ENCODE data around the gene BPIFB2.

The BPIFB2 gene

GRCh38 chr20:33006776-33007375 lies 628 bp upstream of the BPIFB2 start:
- DNase-seq (ENCODE audit: low read depth), result no peak

GRCh38 chr20:33008336-33009213 lies 1.1 kb downstream of the BPIFB2 start:
- no peak for DNase-seq (ENCODE audit: low read depth)

- DNase-seq (ENCODE audit: low read depth), result no peak
Observed at GRCh38 chr20:33009214-33010132, 2.0 kb downstream of the BPIFB2 start.

GRCh38 chr20:33010133-33010504 lies 2.6 kb downstream of the BPIFB2 start:
- no peak for DNase-seq (ENCODE audit: low read depth)

GRCh38 chr20:33010674-33011449 lies 3.4 kb downstream of the BPIFB2 start:
- DNase-seq (ENCODE audit: low read depth), result no peak

GRCh38 chr20:33012327-33013189 lies 5.1 kb downstream of the BPIFB2 start:
- DNase-seq (ENCODE audit: low read depth), result no peak

- DNase-seq (ENCODE audit: low read depth), result no peak
Observed at GRCh38 chr20:33013701-33014326, 6.3 kb downstream of the BPIFB2 start.

- DNase-seq (ENCODE audit: low read depth), result no peak
Observed at GRCh38 chr20:33014336-33015113, 7.0 kb downstream of the BPIFB2 start.

GRCh38 chr20:33015114-33015484 lies 7.6 kb downstream of the BPIFB2 start:
- no peak for DNase-seq (ENCODE audit: low read depth)

GRCh38 chr20:33015700-33016580 lies 8.4 kb downstream of the BPIFB2 start:
- no peak for DNase-seq (ENCODE audit: low read depth)

- DNase-seq (ENCODE audit: low read depth), result no peak
Observed at GRCh38 chr20:33016581-33017109, 9.1 kb downstream of the BPIFB2 start.

GRCh38 chr20:33017542-33017941 lies 10.0 kb downstream of the BPIFB2 start:
- DNase-seq (ENCODE audit: low read depth), result no peak

- no peak for DNase-seq (ENCODE audit: low read depth)
Observed at GRCh38 chr20:33018169-33018931, 10.8 kb downstream of the BPIFB2 start.

- no peak for DNase-seq (ENCODE audit: low read depth)
Observed at GRCh38 chr20:33019465-33020277, 12.2 kb downstream of the BPIFB2 start.

GRCh38 chr20:33020278-33021161 lies 13.0 kb downstream of the BPIFB2 start:
- DNase-seq (ENCODE audit: low read depth), result no peak

- no peak for DNase-seq (ENCODE audit: low read depth)
Observed at GRCh38 chr20:33021879-33022278, 14.4 kb downstream of the BPIFB2 start.

All from stimulated activated CD8-positive, alpha-beta memory T cell treated with anti-CD3 and anti-CD28 coated beads, Interleukin-15, amount 100 ng/mL, for 24 hours (primary cell).